Pulmonary artery endothelial cell (primary cell): ENCODE measurements around the gene KCNIP4. TPM values are rescaled to one million over a fixed set of nuclear protein-coding genes. Genes with fewer than 3 reads are reported as not detected.

Source experiments
- DNase-seq: peaks from one replicate; pipeline ENCODE4 v3.0.0-alpha.2; 2011; ENCODE audit warnings: low read depth, low spot score
- total RNA-seq: library from RNA; depleted of rRNA; stranded (reverse); fragments of >200 nt; gene quantifications from 2 replicates; pipeline ENCODE4 v1.2.3, GENCODE V29; 2014

Gene KCNIP4
- total RNA-seq, 1 donor from 2014 or later = not detected

GRCh38 chr4:21849077-21849476 lies 99.5 kb downstream of the KCNIP4 start:
- no peak for DNase-seq

GRCh38 chr4:21848021-21848420 lies 100.6 kb downstream of the KCNIP4 start:
- DNase-seq = no peak

GRCh38 chr4:21845663-21846062 lies 102.9 kb downstream of the KCNIP4 start:
- DNase-seq = no peak

- DNase-seq = no peak
Measured at GRCh38 chr4:21835712-21836111, 112.9 kb downstream of the KCNIP4 start.

- peak; percentile 39 for DNase-seq
Measured at GRCh38 chr4:21830272-21830671, 118.3 kb downstream of the KCNIP4 start.

GRCh38 chr4:21827575-21827974 lies 121.0 kb downstream of the KCNIP4 start:
- DNase-seq = no peak

GRCh38 chr4:21826071-21826470 lies 122.5 kb downstream of the KCNIP4 start:
- DNase-seq = no peak

- DNase-seq = no peak
Measured at GRCh38 chr4:21819086-21819485, 129.5 kb downstream of the KCNIP4 start.

GRCh38 chr4:21815651-21816377 lies 132.8 kb downstream of the KCNIP4 start:
- no peak for DNase-seq

- DNase-seq = peak; percentile 11
Measured at GRCh38 chr4:21811565-21811964, 137.0 kb downstream of the KCNIP4 start.

- no peak for DNase-seq
Measured at GRCh38 chr4:21806991-21807390, 141.6 kb downstream of the KCNIP4 start.

GRCh38 chr4:21802406-21802805 lies 146.2 kb downstream of the KCNIP4 start:
- peak; percentile 79 for DNase-seq

GRCh38 chr4:21801661-21802385 lies 146.7 kb downstream of the KCNIP4 start:
- no peak for DNase-seq

- DNase-seq = no peak
Measured at GRCh38 chr4:21795091-21795490, 153.5 kb downstream of the KCNIP4 start.

GRCh38 chr4:21792736-21793135 lies 155.8 kb downstream of the KCNIP4 start:
- DNase-seq = no peak

- DNase-seq = no peak
Measured at GRCh38 chr4:21790438-21791029, 158.0 kb downstream of the KCNIP4 start.

GRCh38 chr4:21780148-21780547 lies 168.4 kb downstream of the KCNIP4 start:
- DNase-seq = no peak

GRCh38 chr4:21778702-21779101 lies 169.9 kb downstream of the KCNIP4 start:
- DNase-seq = no peak

GRCh38 chr4:21775703-21776102 lies 172.9 kb downstream of the KCNIP4 start:
- DNase-seq = no peak

GRCh38 chr4:21769404-21770147 lies 179.0 kb downstream of the KCNIP4 start:
- peak; percentile 83 for DNase-seq

- peak; percentile 33 for DNase-seq
Measured at GRCh38 chr4:21768349-21769310, 179.9 kb downstream of the KCNIP4 start.
